Epithelial cell of esophagus (primary cell): ENCODE measurements around the gene PPFIA1.

Experiments used
- DNase-seq: peaks from one replicate; pipeline ENCODE4 v3.0.0; 2010; ENCODE audit warnings: low read depth
- H3K4me3 ChIP-seq: 2 replicates; pipeline ENCODE4 v1.5.1; 2011; ENCODE audit warnings: mild to moderate bottlenecking, low read length, control low read depth
- TF ChIP-seq, protein P1 (sequence below): IDR thresholded peaks from 2 replicates; pipeline ENCODE4 v1.5.1; 2011; ENCODE audit warnings: low read depth, mild to moderate bottlenecking, low read length, control low read depth, inconsistent platforms; ENCODE audit not compliant: insufficient read depth; ENCODE audit errors: missing control alignments

The PPFIA1 gene

GRCh38 chr11:70415642-70416395 lies 145.3 kb downstream of the PPFIA1 start:
- TF ChIP-seq, protein P1, sequence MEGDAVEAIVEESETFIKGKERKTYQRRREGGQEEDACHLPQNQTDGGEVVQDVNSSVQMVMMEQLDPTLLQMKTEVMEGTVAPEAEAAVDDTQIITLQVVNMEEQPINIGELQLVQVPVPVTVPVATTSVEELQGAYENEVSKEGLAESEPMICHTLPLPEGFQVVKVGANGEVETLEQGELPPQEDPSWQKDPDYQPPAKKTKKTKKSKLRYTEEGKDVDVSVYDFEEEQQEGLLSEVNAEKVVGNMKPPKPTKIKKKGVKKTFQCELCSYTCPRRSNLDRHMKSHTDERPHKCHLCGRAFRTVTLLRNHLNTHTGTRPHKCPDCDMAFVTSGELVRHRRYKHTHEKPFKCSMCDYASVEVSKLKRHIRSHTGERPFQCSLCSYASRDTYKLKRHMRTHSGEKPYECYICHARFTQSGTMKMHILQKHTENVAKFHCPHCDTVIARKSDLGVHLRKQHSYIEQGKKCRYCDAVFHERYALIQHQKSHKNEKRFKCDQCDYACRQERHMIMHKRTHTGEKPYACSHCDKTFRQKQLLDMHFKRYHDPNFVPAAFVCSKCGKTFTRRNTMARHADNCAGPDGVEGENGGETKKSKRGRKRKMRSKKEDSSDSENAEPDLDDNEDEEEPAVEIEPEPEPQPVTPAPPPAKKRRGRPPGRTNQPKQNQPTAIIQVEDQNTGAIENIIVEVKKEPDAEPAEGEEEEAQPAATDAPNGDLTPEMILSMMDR: no peak
- no peak overlapping the region for H3K4me3 ChIP-seq
- DNase-seq: no peak

DNA sequence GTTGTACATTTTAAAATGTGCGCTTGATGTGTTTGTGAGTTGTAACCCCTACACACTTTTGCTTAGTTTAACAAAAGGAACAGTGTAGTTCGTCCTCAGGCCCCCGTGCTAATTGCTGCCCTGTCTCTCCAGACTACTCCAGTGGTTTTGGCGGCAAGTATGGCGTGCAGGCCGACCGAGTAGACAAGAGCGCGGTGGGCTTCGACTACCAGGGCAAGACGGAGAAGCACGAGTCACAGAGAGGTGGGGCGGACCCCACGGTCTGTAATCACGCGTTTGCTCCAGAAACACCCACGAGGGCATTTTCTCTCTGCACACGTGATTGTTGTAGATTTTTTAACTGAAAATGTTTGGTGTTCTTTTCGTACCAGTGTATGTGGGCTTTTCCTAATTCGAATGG lies 146.4 kb downstream of the PPFIA1 start:
- DNase-seq: no peak
- no peak overlapping the region for H3K4me3 ChIP-seq
- TF ChIP-seq, protein P1: no peak

- H3K4me3 ChIP-seq: no peak overlapping the region
- no peak for DNase-seq
- TF ChIP-seq, protein P1: no peak
These were observed 147.6 kb downstream of the PPFIA1 start for GRCh38 chr11:70418130-70418529.

DNA sequence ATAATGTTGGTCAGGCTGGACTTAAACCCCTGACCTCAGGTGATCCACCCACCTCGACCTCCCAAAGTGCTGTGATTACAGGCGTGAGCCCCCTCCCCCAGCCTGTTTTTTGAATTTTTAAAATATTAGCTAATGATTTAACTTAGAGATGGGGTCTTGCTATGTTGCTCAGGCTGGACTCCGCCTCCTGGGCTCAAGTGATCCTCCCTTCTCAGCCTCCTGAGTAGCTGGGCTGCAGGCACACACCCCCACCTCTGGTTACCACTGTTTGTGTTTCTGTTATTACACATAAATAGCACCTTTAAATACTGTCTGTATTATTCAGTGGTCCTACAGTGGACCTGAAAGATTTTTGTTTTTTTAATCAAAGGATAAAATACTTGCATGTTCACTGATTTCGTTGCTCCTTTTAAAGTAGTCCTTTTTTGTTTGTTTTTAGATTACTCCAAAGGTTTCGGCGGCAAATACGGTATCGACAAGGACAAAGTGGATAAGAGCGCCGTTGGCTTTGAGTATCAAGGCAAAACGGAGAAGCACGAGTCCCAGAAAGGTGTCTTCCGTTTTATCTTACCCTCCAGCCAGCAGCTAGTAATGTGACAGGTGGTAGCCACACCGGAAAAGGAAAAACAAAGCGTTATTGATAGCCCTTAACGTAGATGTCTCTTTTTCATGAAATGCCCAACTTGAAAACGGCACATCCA lies 149.0 kb downstream of the PPFIA1 start:
- TF ChIP-seq, protein P1: no peak
- no peak overlapping the region for H3K4me3 ChIP-seq
- DNase-seq: no peak

GRCh38 chr11:70420008-70420464 lies 149.5 kb downstream of the PPFIA1 start:
- TF ChIP-seq, protein P1: no peak
- DNase-seq: no peak
- no peak overlapping the region for H3K4me3 ChIP-seq

DNA sequence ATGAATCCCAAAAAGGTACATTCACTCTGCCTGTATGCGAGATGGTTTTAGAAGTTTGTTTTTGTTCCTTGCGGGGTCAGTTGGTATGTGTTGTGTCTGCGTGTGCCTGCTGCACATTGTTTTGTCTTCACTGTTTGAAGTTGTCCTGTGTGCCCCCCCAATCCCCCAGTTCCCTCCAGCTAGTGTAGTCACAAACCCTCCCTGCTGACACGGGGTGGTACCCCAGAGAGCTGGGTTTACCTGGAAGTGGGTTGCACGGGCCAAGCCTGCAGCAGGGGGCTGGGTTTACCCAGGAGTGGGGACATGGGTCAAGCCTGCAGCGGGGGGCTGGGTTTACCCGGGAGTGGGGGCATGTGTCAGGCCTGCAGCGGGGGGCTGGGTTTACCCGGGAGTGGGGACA lies 150.0 kb downstream of the PPFIA1 start:
- TF ChIP-seq, protein P1: no peak
- DNase-seq: no peak
- H3K4me3 ChIP-seq: no peak overlapping the region
